GM12878 (cell line): Measurements from ENCODE around the gene SLF1. TPM values are rescaled to one million over a fixed set of nuclear protein-coding genes. Genes with fewer than 3 reads are reported as not detected.

Source experiments
- ATF2 ChIP-seq: IDR thresholded peaks from 2 replicates; pipeline ENCODE4 v1.6.1; 2012; ENCODE audit warnings: low read length, inconsistent platforms
- ATF7 ChIP-seq: fragments of 450-650 bp; IDR thresholded peaks from 2 replicates; pipeline ENCODE4 v1.6.1; 2016; ENCODE audit warnings: low read depth, mild to moderate bottlenecking
- CHD2 ChIP-seq: IDR thresholded peaks from 2 replicates; pipeline ENCODE4 v1.6.1; 2011; ENCODE audit warnings: low read depth, low read length, improper control_type of control experiment, borderline replicate concordance
- CREM ChIP-seq: IDR thresholded peaks from 2 replicates; pipeline ENCODE4 v1.6.1; 2014; ENCODE audit warnings: antibody characterized with exemption, low read depth
- EGR1 ChIP-seq, 2 experiments: IDR thresholded peaks; 1 replicate in 1 of 2; 2 replicates in 1 of 2; pipeline ENCODE4 v1.6.1; 2011 to 2012; ENCODE audit warnings: low read depth in 2 of 2, low read length in 2 of 2, borderline replicate concordance in 1 of 2, mild to moderate bottlenecking in 1 of 2, moderate library complexity in 1 of 2
- EP300 ChIP-seq, 2 experiments: fragments of 150-350 bp in 1 of 2; IDR thresholded peaks; 2 replicates each; pipeline ENCODE4 v1.6.1; 2011 to 2012; ENCODE audit warnings: low read depth in 2 of 2, low read length in 2 of 2, borderline replicate concordance in 1 of 2, improper control_type of control experiment in 1 of 2, inconsistent platforms in 1 of 2; ENCODE audit not compliant: control insufficient read depth in 1 of 2
- ETV6 ChIP-seq, 2 experiments: fragments of 450-650 bp in 1 of 2; IDR thresholded peaks in 1 of 2; conservative IDR thresholded peaks in 1 of 2; 2 replicates each; pipeline ENCODE4 v1.6.1; 2014; ENCODE audit warnings: antibody characterized with exemption in 1 of 2, borderline replicate concordance in 1 of 2, low read depth in 1 of 2, mild to moderate bottlenecking in 1 of 2, moderate library complexity in 1 of 2
- EZH2 ChIP-seq: IDR thresholded peaks from 2 replicates; pipeline ENCODE4 v1.6.1; 2012; ENCODE audit warnings: low read depth, mild to moderate bottlenecking, control low read depth, inconsistent platforms, low read length, borderline replicate concordance; ENCODE audit not compliant: control insufficient read depth
- IKZF2 ChIP-seq, 2 experiments: fragments of 450-650 bp; IDR thresholded peaks; 2 replicates each; pipeline ENCODE4 v1.6.1; 2017; ENCODE audit warnings: mild to moderate bottlenecking in 2 of 2, moderate library complexity in 2 of 2
- NFYA ChIP-seq: IDR thresholded peaks from 2 replicates; pipeline ENCODE4 v1.6.1; 2011; ENCODE audit warnings: low read depth, mild to moderate bottlenecking, low read length, improper control_type of control experiment, borderline replicate concordance
- PKNOX1 ChIP-seq: fragments of 450-650 bp; IDR thresholded peaks from 2 replicates; pipeline ENCODE4 v1.6.1; 2016; ENCODE audit warnings: mild to moderate bottlenecking
- PML ChIP-seq: IDR thresholded peaks from 2 replicates; pipeline ENCODE4 v1.6.1; 2012; ENCODE audit warnings: low read length, inconsistent platforms
- RB1 ChIP-seq: fragments of 450-650 bp; formaldehyde crosslinking; IDR thresholded peaks from 2 replicates; pipeline ENCODE4 v1.6.1; 2017; ENCODE audit warnings: mild to moderate bottlenecking, borderline replicate concordance
- RELA ChIP-seq: fragments of 450-650 bp; IDR thresholded peaks from 2 replicates; pipeline ENCODE4 v1.8.0; 2014; ENCODE audit warnings: borderline replicate concordance; ENCODE audit not compliant: partially characterized antibody
- RELB ChIP-seq: fragments of 450-650 bp; IDR thresholded peaks from 2 replicates; pipeline ENCODE4 v1.6.1; 2017; ENCODE audit warnings: low read depth, mild to moderate bottlenecking, moderate library complexity
- RUNX3 ChIP-seq: IDR thresholded peaks from 2 replicates; pipeline ENCODE4 v1.6.1; 2012; ENCODE audit warnings: low read length, inconsistent platforms
- SPI1 ChIP-seq: IDR thresholded peaks from 2 replicates; pipeline ENCODE4 v1.6.1; 2011; ENCODE audit warnings: low read depth, mild to moderate bottlenecking, low read length, moderate library complexity, borderline replicate concordance; ENCODE audit not compliant: insufficient read depth
- SRF ChIP-seq, 2 experiments: IDR thresholded peaks; 2 replicates each; pipeline ENCODE4 v1.6.1; 2011; ENCODE audit warnings: low read depth in 2 of 2, low read length in 2 of 2, mild to moderate bottlenecking in 1 of 2, moderate library complexity in 1 of 2
- TCF12 ChIP-seq: IDR thresholded peaks from 2 replicates; pipeline ENCODE4 v1.6.1; 2011; ENCODE audit warnings: low read depth, mild to moderate bottlenecking, low read length
- TCF3 ChIP-seq: IDR thresholded peaks from 2 replicates; pipeline ENCODE4 v1.6.1; 2012; ENCODE audit warnings: low read depth, mild to moderate bottlenecking, low read length, borderline replicate concordance; ENCODE audit not compliant: insufficient read depth
- polyA plus RNA-seq, 11 experiments: library from polyadenylated mRNA; depleted of rRNA in 4 of 11; unstranded in 6 of 11; stranded (reverse) in 5 of 11; fragments of >200 nt; fragmentation: Nextera tagmentation in 4 of 11; fragmentation: Illumina TruSeq in 1 of 11; extraction: Ambion mirVana in 4 of 11; extraction: Trizol in 1 of 11; gene quantifications; 1 replicate in 1 of 11; 2 replicates in 10 of 11; pipeline versions ENCODE4 v1.2.1 to v1.2.3, GENCODE V29; 2011 to 2016; ENCODE audit warnings: inconsistent platforms in 2 of 11, missing spikeins in 2 of 11, low read depth in 1 of 11
- total RNA-seq, 4 experiments: library from RNA; depleted of rRNA in 3 of 4; stranded (reverse); fragments of >200 nt in 3 of 4; fragmentation: Illumina TruSeq in 1 of 4; extraction: Trizol in 1 of 4; gene quantifications; 2 replicates each; pipeline versions ENCODE4 v1.2.1 to v1.2.3, GENCODE V29; 2013 to 2021
- TF ChIP-seq, protein P1 (sequence below): fragments of 450-650 bp; IDR thresholded peaks from 2 replicates; pipeline ENCODE4 v1.6.1; 2016; ENCODE audit warnings: mild to moderate bottlenecking, moderate library complexity, borderline replicate concordance

The SLF1 gene
- total and polyA plus RNA-seq, 10 of the 15 experiments (the other 5 are each of a cell fraction or from before 2014, with no cell fraction given), result 8.1 to 27.0 (median 13.4) TPM

GRCh38 chr5:94702729-94703128 is 84.3 kb downstream of the SLF1 start (continued):
- TF ChIP-seq, protein P1, sequence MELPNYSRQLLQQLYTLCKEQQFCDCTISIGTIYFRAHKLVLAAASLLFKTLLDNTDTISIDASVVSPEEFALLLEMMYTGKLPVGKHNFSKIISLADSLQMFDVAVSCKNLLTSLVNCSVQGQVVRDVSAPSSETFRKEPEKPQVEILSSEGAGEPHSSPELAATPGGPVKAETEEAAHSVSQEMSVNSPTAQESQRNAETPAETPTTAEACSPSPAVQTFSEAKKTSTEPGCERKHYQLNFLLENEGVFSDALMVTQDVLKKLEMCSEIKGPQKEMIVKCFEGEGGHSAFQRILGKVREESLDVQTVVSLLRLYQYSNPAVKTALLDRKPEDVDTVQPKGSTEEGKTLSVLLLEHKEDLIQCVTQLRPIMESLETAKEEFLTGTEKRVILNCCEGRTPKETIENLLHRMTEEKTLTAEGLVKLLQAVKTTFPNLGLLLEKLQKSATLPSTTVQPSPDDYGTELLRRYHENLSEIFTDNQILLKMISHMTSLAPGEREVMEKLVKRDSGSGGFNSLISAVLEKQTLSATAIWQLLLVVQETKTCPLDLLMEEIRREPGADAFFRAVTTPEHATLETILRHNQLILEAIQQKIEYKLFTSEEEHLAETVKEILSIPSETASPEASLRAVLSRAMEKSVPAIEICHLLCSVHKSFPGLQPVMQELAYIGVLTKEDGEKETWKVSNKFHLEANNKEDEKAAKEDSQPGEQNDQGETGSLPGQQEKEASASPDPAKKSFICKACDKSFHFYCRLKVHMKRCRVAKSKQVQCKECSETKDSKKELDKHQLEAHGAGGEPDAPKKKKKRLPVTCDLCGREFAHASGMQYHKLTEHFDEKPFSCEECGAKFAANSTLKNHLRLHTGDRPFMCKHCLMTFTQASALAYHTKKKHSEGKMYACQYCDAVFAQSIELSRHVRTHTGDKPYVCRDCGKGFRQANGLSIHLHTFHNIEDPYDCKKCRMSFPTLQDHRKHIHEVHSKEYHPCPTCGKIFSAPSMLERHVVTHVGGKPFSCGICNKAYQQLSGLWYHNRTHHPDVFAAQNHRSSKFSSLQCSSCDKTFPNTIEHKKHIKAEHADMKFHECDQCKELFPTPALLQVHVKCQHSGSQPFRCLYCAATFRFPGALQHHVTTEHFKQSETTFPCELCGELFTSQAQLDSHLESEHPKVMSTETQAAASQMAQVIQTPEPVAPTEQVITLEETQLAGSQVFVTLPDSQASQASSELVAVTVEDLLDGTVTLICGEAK, result peak; percentile 74; the same call in 1 of the 2 replicates
- peak; percentile 45 for TF ChIP-seq PKNOX1
- no peak; the same call in 1 of the 2 replicates for TF ChIP-seq RELB
- TF ChIP-seq ATF2, result peak; percentile 72
- TF ChIP-seq ETV6 (conservative IDR thresholded peaks at IDR 0.05 in 1 of 2, IDR thresholded peaks at IDR 0.05 in 1 of 2; ENCODE audit: borderline replicate concordance in 1 of 2, low read depth in 1 of 2), result peak in 1 of 2 experiments; percentile 91; a peak in 2 of 4 replicates
- TF ChIP-seq TCF12, result peak; percentile 88
- TF ChIP-seq EP300 (IDR thresholded peaks at IDR 0.05; ENCODE audit: borderline replicate concordance in 1 of 2, control insufficient read depth in 1 of 2, low read depth in 2 of 2, low read length in 2 of 2), result peak; percentile 41 to 66; a peak in 1 of 4 replicates
- peak; percentile 51 for TF ChIP-seq ATF7
- TF ChIP-seq SPI1, result peak; percentile 34; the same call in 1 of the 2 replicates
- peak; percentile 61; the same call in 1 of the 2 replicates for TF ChIP-seq CREM
- TF ChIP-seq SRF (IDR thresholded peaks at IDR 0.05; ENCODE audit: low read depth in 2 of 2, low read length in 2 of 2), result 0 out of 4 replicates have a peak, but pooled peaks of 1 of the 2 experiments have one; percentile 1
- no peak for TF ChIP-seq RB1
- no peak for TF ChIP-seq EGR1 (IDR thresholded peaks at IDR 0.05; ENCODE audit: borderline replicate concordance in 1 of 2, low read depth in 2 of 2, low read length in 2 of 2)
- TF ChIP-seq EZH2, result no peak
- TF ChIP-seq NFYA, result no peak
- peak; percentile 53; the same call in 1 of the 2 replicates for TF ChIP-seq PML
- peak; percentile 82; the same call in 1 of the 2 replicates for TF ChIP-seq TCF3
- TF ChIP-seq RELA, result no peak
- no peak for TF ChIP-seq CHD2
- TF ChIP-seq RUNX3, result peak; percentile 69
- peak; percentile 42 to 54; a peak in 2 of 4 replicates for TF ChIP-seq IKZF2 (IDR thresholded peaks at IDR 0.05)
